Tongue (tissue), 2 donors: Measurements from ENCODE around the gene ARHGAP21. TPM values are rescaled to one million over a fixed set of nuclear protein-coding genes. Genes with fewer than 3 reads are reported as not detected.

ENCODE experiments used
- DNase-seq: peaks from one replicate; pipeline ENCODE4 v3.0.0-alpha.2; 2015
- total RNA-seq: library from RNA; depleted of rRNA; stranded (reverse); fragments of >200 nt; gene quantifications from one replicate; pipeline ENCODE4 v1.2.3, GENCODE V29; 2014

ARHGAP21 gene
- total RNA-seq, 1 donor from 2014 or later: 85.6 TPM

GRCh38 chr10:24722676-24723385 lies 856 bp downstream of the ARHGAP21 start:
- DNase-seq: peak; percentile 70

GRCh38 chr10:24722131-24722675 lies 1.5 kb downstream of the ARHGAP21 start:
- DNase-seq: no peak

GRCh38 chr10:24721229-24722106 lies 2.2 kb downstream of the ARHGAP21 start:
- peak; percentile 35 for DNase-seq

- DNase-seq: no peak
Measured at GRCh38 chr10:24720096-24720495, 3.6 kb downstream of the ARHGAP21 start.

GRCh38 chr10:24718031-24718855 lies 5.4 kb downstream of the ARHGAP21 start:
- no peak for DNase-seq

- DNase-seq: no peak
Measured at GRCh38 chr10:24716295-24716694, 7.4 kb downstream of the ARHGAP21 start.

GRCh38 chr10:24715246-24715769 lies 8.4 kb downstream of the ARHGAP21 start:
- no peak for DNase-seq

GRCh38 chr10:24713086-24713485 lies 10.6 kb downstream of the ARHGAP21 start:
- DNase-seq: no peak

GRCh38 chr10:24711465-24711864 lies 12.2 kb downstream of the ARHGAP21 start:
- DNase-seq: no peak

- no peak for DNase-seq
Measured at GRCh38 chr10:24708081-24708480, 15.6 kb downstream of the ARHGAP21 start.

- no peak for DNase-seq
Measured at GRCh38 chr10:24707445-24707844, 16.2 kb downstream of the ARHGAP21 start.

- DNase-seq: peak; percentile 24
Measured at GRCh38 chr10:24706479-24707118, 17.1 kb downstream of the ARHGAP21 start.

GRCh38 chr10:24703700-24704099 lies 20.0 kb downstream of the ARHGAP21 start:
- peak; percentile 56 for DNase-seq

- DNase-seq: no peak
Measured at GRCh38 chr10:24701447-24701846, 22.2 kb downstream of the ARHGAP21 start.

GRCh38 chr10:24700948-24701347 lies 22.7 kb downstream of the ARHGAP21 start:
- no peak for DNase-seq

GRCh38 chr10:24698270-24698669 lies 25.4 kb downstream of the ARHGAP21 start:
- no peak for DNase-seq

GRCh38 chr10:24697080-24697479 lies 26.6 kb downstream of the ARHGAP21 start:
- no peak for DNase-seq

GRCh38 chr10:24695452-24695851 lies 28.2 kb downstream of the ARHGAP21 start:
- DNase-seq: peak; percentile 19

- DNase-seq: no peak
Measured at GRCh38 chr10:24694086-24694485, 29.6 kb downstream of the ARHGAP21 start.

- no peak for DNase-seq
Measured at GRCh38 chr10:24690961-24691512, 32.6 kb downstream of the ARHGAP21 start.

GRCh38 chr10:24685958-24686540 lies 37.6 kb downstream of the ARHGAP21 start:
- DNase-seq: no peak
